Measurements from ENCODE around the gene CALN1. TPM values are rescaled to one million over a fixed set of nuclear protein-coding genes. Genes with fewer than 3 reads are reported as not detected.

The CALN1 gene
- total and polyA plus RNA-seq, 3 donors from 2014 or later = 4.3 to 6.2 (median 4.4) TPM

- Histone ChIP-seq H3K27me3 (no peaks in the 10 kb centered on the region), H3K36me3 (ENCODE audit: low read depth, missing control alignments) (no peaks in the 10 kb centered on the region), H3K4me3 (no peak overlapping the region), H3K27ac (no peak overlapping the region), H3K4me1 (no peaks in the 10 kb centered on the region), H3K9me3 (no peaks in the 10 kb centered on the region)
- WGBS, 2 donors = 85 to 94% methylated on average over 4 of the region's 4 CpGs
- no peak for DNase-seq
- TF ChIP-seq CTCF (IDR thresholded peaks at IDR 0.05) (no peak), POLR2A (IDR thresholded peaks at IDR 0.05) (no peak)
- intact Hi-C loops (cut with DNase I; ENCODE audit: low total_unique reads) = no loop called here
Observed at GRCh38 chr7:72015136-72015535, 397.0 kb downstream of the CALN1 start.

DNA sequence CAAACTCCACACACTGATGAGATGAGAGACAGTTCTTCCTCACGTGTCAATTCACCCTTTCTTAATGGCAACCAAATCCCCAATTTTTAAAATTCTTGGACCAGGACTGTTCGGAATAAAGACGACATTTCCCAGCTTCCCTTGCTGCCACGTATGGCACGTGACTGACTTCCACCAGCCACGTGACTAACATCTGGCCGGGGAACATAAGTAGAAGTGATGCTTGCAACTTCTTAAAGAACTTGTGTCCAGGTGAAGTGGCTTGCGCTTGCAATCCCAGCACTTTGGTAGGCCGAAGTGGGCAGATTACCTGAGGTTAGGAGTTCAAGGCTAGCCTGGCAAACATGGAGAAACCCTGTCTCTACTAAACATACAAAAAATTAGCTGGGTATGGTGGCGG is 405.1 kb downstream of the CALN1 start:
- TF ChIP-seq CTCF (IDR thresholded peaks at IDR 0.05) = no peak
- no peak for TF ChIP-seq POLR2A (IDR thresholded peaks at IDR 0.05)
- Histone ChIP-seq H3K27ac (no peak overlapping the region), H3K9me3 (no peaks in the 10 kb centered on the region), H3K27me3 (no peaks in the 10 kb centered on the region), H3K4me3 (no peak overlapping the region), H3K4me1 (no peaks in the 10 kb centered on the region), H3K36me3 (ENCODE audit: low read depth, missing control alignments) (no peaks in the 10 kb centered on the region)
- intact Hi-C loops (cut with DNase I; ENCODE audit: low total_unique reads) = no loop called here
- DNase-seq = no peak
- 90% methylated on average over 10 of the region's 10 CpGs for WGBS, 2 donors

- Histone ChIP-seq H3K27ac (no peak overlapping the region), H3K27me3 (no peaks in the 10 kb centered on the region), H3K36me3 (ENCODE audit: low read depth, missing control alignments) (no peaks in the 10 kb centered on the region), H3K4me1 (no peaks in the 10 kb centered on the region), H3K4me3 (no peak overlapping the region), H3K9me3 (no peaks in the 10 kb centered on the region)
- WGBS, 2 donors = 94 to 97% methylated on average over 6 of the region's 6 CpGs
- intact Hi-C loops (cut with DNase I; ENCODE audit: low total_unique reads) = no loop called here
- TF ChIP-seq CTCF (IDR thresholded peaks at IDR 0.05) (no peak), POLR2A (IDR thresholded peaks at IDR 0.05) (no peak)
- DNase-seq = no peak
Observed at GRCh38 chr7:72003236-72003635, 408.9 kb downstream of the CALN1 start.

DNA sequence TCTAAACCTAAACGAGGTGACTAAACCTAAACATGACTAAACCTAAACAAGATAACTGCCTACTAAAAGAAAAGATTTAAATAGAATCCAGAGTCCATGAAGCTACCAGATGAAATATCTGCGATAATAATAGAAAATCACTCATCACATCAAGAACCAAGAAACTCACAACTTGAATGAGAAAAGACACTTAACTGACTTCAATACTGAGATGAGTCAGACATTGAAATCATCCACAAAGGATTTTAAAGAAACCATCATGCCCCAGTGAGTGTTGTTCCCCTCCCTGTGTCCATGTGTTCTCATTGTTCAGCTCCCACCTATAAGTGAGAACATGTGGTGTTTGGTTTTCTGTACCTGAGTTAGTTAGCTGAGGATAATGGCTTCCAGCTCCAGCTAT is 416.0 kb downstream of the CALN1 start:
- H3K27ac ChIP-seq = no peak overlapping the region
- no peaks in the 10 kb centered on the region for H3K27me3 ChIP-seq
- H3K9me3 ChIP-seq = no peaks in the 10 kb centered on the region
- no peak for DNase-seq
- H3K4me3 ChIP-seq = no peak overlapping the region
- TF ChIP-seq POLR2A (IDR thresholded peaks at IDR 0.05) (no peak), CTCF (IDR thresholded peaks at IDR 0.05) (no peak)
- no peaks in the 10 kb centered on the region for H3K4me1 ChIP-seq
- H3K36me3 ChIP-seq (ENCODE audit: low read depth, missing control alignments) = no peaks in the 10 kb centered on the region
- intact Hi-C loops (cut with DNase I; ENCODE audit: low total_unique reads) = no loop called here
- 86 to 94% methylated on average over 2 of the region's 2 CpGs for WGBS, 2 donors

DNA sequence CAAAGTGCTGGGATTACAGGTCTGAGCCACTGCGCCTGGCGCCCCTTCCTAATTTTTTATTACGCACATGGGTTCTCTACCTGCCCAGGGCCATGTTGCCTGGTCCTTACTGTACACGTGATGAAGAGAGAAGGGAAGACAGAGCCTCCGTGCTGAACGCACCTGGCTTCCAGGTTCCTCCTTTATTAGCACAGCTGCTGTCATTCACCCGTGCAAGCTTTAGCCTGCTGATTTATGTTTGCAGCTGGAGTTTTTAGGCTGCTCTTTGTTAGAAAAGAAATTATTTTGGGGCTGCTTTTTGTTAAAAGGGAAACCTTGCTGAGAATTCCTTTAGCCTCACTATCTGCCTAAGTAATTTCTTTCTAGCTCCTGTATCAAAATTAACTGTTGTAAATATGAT is 417.0 kb downstream of the CALN1 start:
- Histone ChIP-seq H3K36me3 (ENCODE audit: low read depth, missing control alignments) (no peaks in the 10 kb centered on the region), H3K27me3 (no peaks in the 10 kb centered on the region), H3K4me3 (no peak overlapping the region), H3K9me3 (no peaks in the 10 kb centered on the region), H3K4me1 (no peaks in the 10 kb centered on the region), H3K27ac (no peak overlapping the region)
- no peak for TF ChIP-seq POLR2A (IDR thresholded peaks at IDR 0.05)
- no peak for TF ChIP-seq CTCF (IDR thresholded peaks at IDR 0.05)
- 83 to 90% methylated on average over 7 of the region's 7 CpGs for WGBS, 2 donors
- no peak for DNase-seq
- intact Hi-C loops (cut with DNase I; ENCODE audit: low total_unique reads) = no loop called here
